HG03103 (cell line): Measurements from ENCODE around the gene CALD1.

ENCODE experiments used
- ATAC-seq: cut with Tn5 transposase; IDR thresholded peaks from one replicate; pipeline ENCODE4 v1.9.1; 2021; ENCODE audit warnings: low read depth; ENCODE audit not compliant: unreplicated experiment

Gene CALD1

GRCh38 chr7:134778941-134779740 lies at the start of gene CALD1:
Gene CALD1, plus strand, starts transcription at chr7:134779634. Its CDS starts 88,100 bp downstream, at chr7:134867734.
- ATAC-seq: no peak

GRCh38 chr7:134729895-134730294 lies 49.5 kb upstream of the CALD1 start:
- no peak for ATAC-seq

- no peak for ATAC-seq
Measured at GRCh38 chr7:134730411-134730829, 49.0 kb upstream of the CALD1 start.

- no peak for ATAC-seq
Measured at GRCh38 chr7:134731616-134732015, 47.8 kb upstream of the CALD1 start.

- ATAC-seq: no peak
Measured at GRCh38 chr7:134732728-134733127, 46.7 kb upstream of the CALD1 start.

GRCh38 chr7:134736381-134736780 lies 43.1 kb upstream of the CALD1 start:
- ATAC-seq: no peak

GRCh38 chr7:134737566-134738345 lies 41.7 kb upstream of the CALD1 start:
- no peak for ATAC-seq

GRCh38 chr7:134739362-134739761 lies 40.1 kb upstream of the CALD1 start:
- ATAC-seq: no peak

GRCh38 chr7:134740376-134740775 lies 39.1 kb upstream of the CALD1 start:
- no peak for ATAC-seq

- no peak for ATAC-seq
Measured at GRCh38 chr7:134741907-134742635, 37.4 kb upstream of the CALD1 start.

- no peak for ATAC-seq
Measured at GRCh38 chr7:134742688-134743350, 36.6 kb upstream of the CALD1 start.

- no peak for ATAC-seq
Measured at GRCh38 chr7:134744569-134744968, 34.9 kb upstream of the CALD1 start.

GRCh38 chr7:134747326-134747725 lies 32.1 kb upstream of the CALD1 start:
- ATAC-seq: no peak

- peak; percentile 84 for ATAC-seq
Measured at GRCh38 chr7:134750083-134751062, 29.1 kb upstream of the CALD1 start.

- ATAC-seq: no peak
Measured at GRCh38 chr7:134752006-134752760, 27.3 kb upstream of the CALD1 start.

GRCh38 chr7:134755422-134756022 lies 23.9 kb upstream of the CALD1 start:
- no peak for ATAC-seq

GRCh38 chr7:134757938-134758337 lies 21.5 kb upstream of the CALD1 start:
- no peak for ATAC-seq

GRCh38 chr7:134758981-134759380 lies 20.5 kb upstream of the CALD1 start:
- ATAC-seq: no peak
